GM12878 (cell line): ENCODE measurements around the gene HECTD2. TPM values are rescaled to one million over a fixed set of nuclear protein-coding genes. Genes with fewer than 3 reads are reported as not detected.

Experiments
- ATAC-seq: fragments of 200-7000 bp; cut with Tn5 transposase; 3 replicates; pipeline ENCODE4 v1.9.1; 2020; ENCODE audit warnings: mild to moderate bottlenecking, moderate library complexity
- BruUV-seq: library from RNA; stranded (reverse); fragments of 400-500 nt; replicated peaks from 2 replicates; lab custom pipeline; 2021; lab: Mats Ljungman, UMichigan
- CTCF ChIA-PET: fragments of 300-600 bp; sonication (Branson Sonifier 250); formaldehyde crosslinking; extraction: SDS; loops from one replicate; lab custom pipeline; 2021; ENCODE audit warnings: inconsistent platforms; lab: Yijun Ruan, JAX
- POLR2A ChIA-PET: fragments of 350-600 bp; formaldehyde crosslinking; extraction: SDS; loops from one replicate; lab custom pipeline; 2021; ENCODE audit warnings: inconsistent platforms; lab: Charles Lee
- RAD21 ChIA-PET: fragments of 300-600 bp; sonication (Branson Sonifier 250); formaldehyde crosslinking; loops from one replicate; lab custom pipeline; 2023; ENCODE audit warnings: antibody characterized with exemption; ENCODE audit not compliant: unreplicated experiment; lab: Charles Lee
- SMC1A ChIA-PET: fragments of 300-600 bp; sonication (Branson Sonifier 250); formaldehyde crosslinking; loops from one replicate; lab custom pipeline; 2023; ENCODE audit not compliant: unreplicated experiment, uncharacterized antibody; lab: Charles Lee
- DNase-seq: peaks from one replicate; pipeline ENCODE4 v3.0.0-alpha.2; 2011; ENCODE audit warnings: low read depth, low spot score
- FAIRE-seq: peaks from 3 replicates; lab custom pipeline; 2011; peaks lifted over from hg19 to GRCh38; lab: Jason Lieb, UNC
- H2AFZ ChIP-seq: 2 replicates; pipeline ENCODE4 v1.6.0; 2011; ENCODE audit warnings: low read depth, low read length, control low read depth; ENCODE audit not compliant: control insufficient read depth
- H3K27ac ChIP-seq: 2 replicates; pipeline ENCODE4 v1.5.1; 2011; ENCODE audit warnings: control low read depth; ENCODE audit not compliant: control insufficient read depth, insufficient read depth
- H3K27me3 ChIP-seq, 2 experiments: replicated peaks in 1 of 2; 2 replicates each; pipeline versions ENCODE4 v1.6.0 to v1.6.1; 2011; ENCODE audit warnings: low read length in 1 of 2; ENCODE audit not compliant: control insufficient read depth in 2 of 2, insufficient read depth in 2 of 2
- H3K36me3 ChIP-seq, 2 experiments: 2 replicates each; pipeline ENCODE4 v1.5.1; 2011; ENCODE audit warnings: low read length in 1 of 2; ENCODE audit not compliant: control insufficient read depth in 2 of 2, insufficient read depth in 2 of 2
- H3K4me1 ChIP-seq: 2 replicates; pipeline ENCODE4 v1.6.1; 2011; ENCODE audit warnings: mild to moderate bottlenecking, low read length, moderate library complexity, mixed read lengths; ENCODE audit not compliant: control insufficient read depth, insufficient read depth
- H3K4me2 ChIP-seq: 2 replicates; pipeline ENCODE4 v1.6.0; 2011; ENCODE audit warnings: control low read depth; ENCODE audit not compliant: control insufficient read depth, insufficient read depth
- H3K4me3 ChIP-seq: fragments of 200-600 bp; sonication (generic); 2 replicates; pipeline ENCODE4 v1.5.1; 2016
- H3K79me2 ChIP-seq: 2 replicates; pipeline ENCODE4 v1.6.0; 2011; ENCODE audit warnings: low read length; ENCODE audit not compliant: control insufficient read depth, insufficient read depth
- H3K9ac ChIP-seq: 2 replicates; pipeline ENCODE4 v1.8.0; 2011; ENCODE audit warnings: low read length, control low read depth, mixed read lengths; ENCODE audit not compliant: control insufficient read depth, insufficient read depth
- H3K9me3 ChIP-seq: replicated peaks from 3 replicates; pipeline ENCODE4 v1.5.1; 2011; ENCODE audit warnings: mild to moderate bottlenecking, low read length; ENCODE audit not compliant: control insufficient read depth, insufficient read depth
- H4K20me1 ChIP-seq: 2 replicates; pipeline ENCODE4 v1.6.0; 2011; ENCODE audit not compliant: control insufficient read depth, insufficient read depth
- BHLHE40 ChIP-seq, 2 experiments: fragments of 450-650 bp in 1 of 2; IDR thresholded peaks; 2 replicates each; pipeline ENCODE4 v1.6.1; 2011 to 2017; ENCODE audit warnings: low read depth in 2 of 2, borderline replicate concordance in 1 of 2, improper control_type of control experiment in 1 of 2, low read length in 1 of 2, mild to moderate bottlenecking in 1 of 2
- FOXM1 ChIP-seq: IDR thresholded peaks from 2 replicates; pipeline ENCODE4 v1.6.1; 2012; ENCODE audit warnings: low read depth, mild to moderate bottlenecking, inconsistent platforms, low read length, moderate library complexity
- MLLT1 ChIP-seq: fragments of 450-650 bp; IDR thresholded peaks from 2 replicates; pipeline ENCODE4 v1.6.1; 2016; ENCODE audit warnings: mild to moderate bottlenecking
- MYC ChIP-seq: IDR thresholded peaks from 2 replicates; pipeline ENCODE4 v1.6.1; 2011; ENCODE audit warnings: mild to moderate bottlenecking, low read length, moderate library complexity, inconsistent platforms; ENCODE audit not compliant: insufficient read depth, insufficient replicate concordance, insufficient read length, severe bottlenecking
- NKRF ChIP-seq: fragments of 450-650 bp; conservative IDR thresholded peaks from 2 replicates; pipeline ENCODE4 v1.6.1; 2017; ENCODE audit warnings: mild to moderate bottlenecking, moderate library complexity
- POLR2A ChIP-seq: IDR thresholded peaks from 2 replicates; pipeline ENCODE4 v1.6.1; 2011; ENCODE audit warnings: low read depth, mild to moderate bottlenecking, low read length
- RAD21 ChIP-seq: IDR thresholded peaks from 2 replicates; pipeline ENCODE4 v1.6.1; 2011; ENCODE audit warnings: mild to moderate bottlenecking, low read depth, low read length, moderate library complexity; ENCODE audit not compliant: insufficient read depth
- ZNF687 ChIP-seq: fragments of 450-650 bp; IDR thresholded peaks from 2 replicates; pipeline ENCODE4 v1.6.1; 2017; ENCODE audit warnings: mild to moderate bottlenecking, moderate library complexity
- ZZZ3 ChIP-seq: IDR thresholded peaks from 2 replicates; pipeline ENCODE4 v1.6.1; 2011; ENCODE audit warnings: low read depth; ENCODE audit not compliant: control insufficient read depth, insufficient read length
- WGBS: methylation state at CpG from one replicate; pipeline ENCODE4 v1.1.6; 2016; ENCODE audit warnings: low lambda C conversion rate; ENCODE audit not compliant: insufficient replicate concordance, insufficient coverage; ENCODE audit errors: missing lambda C conversion rate; 5-methylcytosine and 5-hydroxymethylcytosine counted together
- in situ Hi-C: fragments of 300-500 bp; cut with MboI; formaldehyde crosslinking; loops from 9 replicates; pipeline ENCODE4 v1.14.3; 2018; ENCODE audit warnings: mixed read lengths
- intact Hi-C: fragments of 100-400 bp; cut with micrococcal nuclease; formaldehyde crosslinking; loops from one replicate; pipeline ENCODE4 v1.14.2; 2022; ENCODE audit not compliant: unreplicated experiment
- polyA plus RNA-seq, 11 experiments: library from polyadenylated mRNA; depleted of rRNA in 4 of 11; unstranded in 6 of 11; stranded (reverse) in 5 of 11; fragments of >200 nt; fragmentation: Nextera tagmentation in 4 of 11; fragmentation: Illumina TruSeq in 1 of 11; extraction: Ambion mirVana in 4 of 11; extraction: Trizol in 1 of 11; gene quantifications; 1 replicate in 1 of 11; 2 replicates in 10 of 11; pipeline versions ENCODE4 v1.2.1 to v1.2.3, GENCODE V29; 2011 to 2016; ENCODE audit warnings: inconsistent platforms in 2 of 11, missing spikeins in 2 of 11, low read depth in 1 of 11
- total RNA-seq, 4 experiments: library from RNA; depleted of rRNA in 3 of 4; stranded (reverse); fragments of >200 nt in 3 of 4; fragmentation: Illumina TruSeq in 1 of 4; extraction: Trizol in 1 of 4; gene quantifications; 2 replicates each; pipeline versions ENCODE4 v1.2.1 to v1.2.3, GENCODE V29; 2013 to 2021
- TF ChIP-seq, protein P1 (sequence below): fragments of 450-650 bp; IDR thresholded peaks from 2 replicates; pipeline ENCODE4 v1.6.1; 2014; ENCODE audit warnings: mild to moderate bottlenecking
- TF ChIP-seq, protein P2 (sequence below): fragments of 450-650 bp; IDR thresholded peaks from 2 replicates; pipeline ENCODE4 v1.6.1; 2017; ENCODE audit warnings: mild to moderate bottlenecking

The HECTD2 gene
- total and polyA plus RNA-seq, 10 of the 15 experiments (the other 5 are each of a cell fraction or from before 2014, with no cell fraction given) = 0.87 to 3.0 (median 1.7) TPM

DNA sequence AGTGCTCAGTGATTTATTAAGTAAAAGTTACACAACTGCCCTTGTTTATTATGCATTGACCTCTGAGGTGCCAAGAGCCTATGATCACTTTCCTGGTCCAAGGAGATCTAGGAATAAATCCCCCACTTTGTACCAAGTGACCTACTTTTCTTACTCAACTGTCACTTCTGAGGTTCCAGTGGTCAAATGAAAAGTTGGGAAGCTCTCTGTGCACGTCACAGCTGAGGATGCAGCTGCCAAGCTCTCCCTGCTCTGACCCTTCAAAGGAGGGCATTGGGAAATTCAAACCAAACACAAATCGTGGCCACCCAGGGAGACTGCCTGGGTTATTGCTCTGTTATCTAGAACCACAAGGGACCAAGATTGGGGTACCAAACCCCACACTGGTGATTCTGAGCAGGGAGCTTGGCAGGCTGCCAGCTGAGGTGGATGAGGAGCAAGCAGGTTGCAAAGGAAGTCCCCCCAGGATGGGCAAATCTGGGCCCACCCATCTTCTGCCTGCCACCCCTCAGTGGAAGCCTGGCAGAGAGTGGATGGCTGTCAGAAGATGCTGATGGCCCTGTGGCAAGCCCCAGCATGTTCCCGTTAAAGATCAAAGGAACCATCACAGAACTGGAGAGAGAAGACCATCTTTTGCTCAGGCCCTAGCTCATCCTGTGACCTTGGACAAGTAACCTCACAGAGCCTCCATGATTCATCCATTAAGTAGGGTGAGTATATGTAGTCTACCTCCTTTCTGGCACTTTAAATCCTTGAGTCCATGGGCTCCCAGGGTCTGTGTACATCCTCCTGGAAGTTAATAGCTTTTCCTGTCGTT is 116.0 kb downstream of the HECTD2 start:
- CTCF ChIA-PET = interaction anchor here (1.3 kb wide), 1 partner anchor 12 kb away, joined by 3 read pairs; no protein-coding TSS in a partner anchor
- no peaks in the 10 kb centered on the region for H3K4me1 ChIP-seq
- POLR2A ChIA-PET = no interaction called here
- H3K4me3 ChIP-seq = no peak overlapping the region
- H4K20me1 ChIP-seq = no peaks in the 10 kb centered on the region
- H3K9ac ChIP-seq = no peak overlapping the region
- H3K27ac ChIP-seq = no peak overlapping the region
- RAD21 ChIA-PET = no interaction called here
- H2AFZ ChIP-seq = no peak overlapping the region
- WGBS = 28% methylated on average over 4 of the region's 4 CpGs
- no TSS peak for BruUV-seq
- in situ Hi-C loops (no loop called here), intact Hi-C loops (no loop called here)
- FAIRE-seq = no peak
- H3K4me2 ChIP-seq = no peak overlapping the region
- no peak for DNase-seq
- no peaks in the 10 kb centered on the region for H3K79me2 ChIP-seq
- SMC1A ChIA-PET = no interaction called here
- H3K9me3 ChIP-seq = no peaks in the 10 kb centered on the region
- no peak for ATAC-seq
- no peaks in the 10 kb centered on the region; a peak in 2 of 4 replicates for H3K27me3 ChIP-seq
- no peaks in the 10 kb centered on the region for H3K36me3 ChIP-seq
- TF ChIP-seq RAD21 = no peak
- TF ChIP-seq BHLHE40 (IDR thresholded peaks at IDR 0.05; ENCODE audit: borderline replicate concordance in 1 of 2, low read depth in 2 of 2, low read length in 1 of 2) = no peak
- TF ChIP-seq MYC = no peak
- TF ChIP-seq, protein P1, sequence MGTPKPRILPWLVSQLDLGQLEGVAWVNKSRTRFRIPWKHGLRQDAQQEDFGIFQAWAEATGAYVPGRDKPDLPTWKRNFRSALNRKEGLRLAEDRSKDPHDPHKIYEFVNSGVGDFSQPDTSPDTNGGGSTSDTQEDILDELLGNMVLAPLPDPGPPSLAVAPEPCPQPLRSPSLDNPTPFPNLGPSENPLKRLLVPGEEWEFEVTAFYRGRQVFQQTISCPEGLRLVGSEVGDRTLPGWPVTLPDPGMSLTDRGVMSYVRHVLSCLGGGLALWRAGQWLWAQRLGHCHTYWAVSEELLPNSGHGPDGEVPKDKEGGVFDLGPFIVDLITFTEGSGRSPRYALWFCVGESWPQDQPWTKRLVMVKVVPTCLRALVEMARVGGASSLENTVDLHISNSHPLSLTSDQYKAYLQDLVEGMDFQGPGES = no peak
- TF ChIP-seq ZZZ3 = no peak
- TF ChIP-seq, protein P2, sequence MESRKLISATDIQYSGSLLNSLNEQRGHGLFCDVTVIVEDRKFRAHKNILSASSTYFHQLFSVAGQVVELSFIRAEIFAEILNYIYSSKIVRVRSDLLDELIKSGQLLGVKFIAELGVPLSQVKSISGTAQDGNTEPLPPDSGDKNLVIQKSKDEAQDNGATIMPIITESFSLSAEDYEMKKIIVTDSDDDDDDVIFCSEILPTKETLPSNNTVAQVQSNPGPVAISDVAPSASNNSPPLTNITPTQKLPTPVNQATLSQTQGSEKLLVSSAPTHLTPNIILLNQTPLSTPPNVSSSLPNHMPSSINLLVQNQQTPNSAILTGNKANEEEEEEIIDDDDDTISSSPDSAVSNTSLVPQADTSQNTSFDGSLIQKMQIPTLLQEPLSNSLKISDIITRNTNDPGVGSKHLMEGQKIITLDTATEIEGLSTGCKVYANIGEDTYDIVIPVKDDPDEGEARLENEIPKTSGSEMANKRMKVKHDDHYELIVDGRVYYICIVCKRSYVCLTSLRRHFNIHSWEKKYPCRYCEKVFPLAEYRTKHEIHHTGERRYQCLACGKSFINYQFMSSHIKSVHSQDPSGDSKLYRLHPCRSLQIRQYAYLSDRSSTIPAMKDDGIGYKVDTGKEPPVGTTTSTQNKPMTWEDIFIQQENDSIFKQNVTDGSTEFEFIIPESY = no peak
- TF ChIP-seq FOXM1 = no peak
- TF ChIP-seq NKRF = no peak
- TF ChIP-seq MLLT1 = no peak
- no peak for TF ChIP-seq ZNF687
- TF ChIP-seq POLR2A = no peak
